HepG2 (cell line): ENCODE results near the gene TRAPPC10. TPM values are rescaled to one million over a fixed set of nuclear protein-coding genes. Genes with fewer than 3 reads are reported as not detected.

ENCODE experiments used
- ATAC-seq: fragments of 200-7000 bp; cut with Tn5 transposase; 3 replicates; pipeline ENCODE4 v1.9.1; 2020; ENCODE audit warnings: mild to moderate bottlenecking, moderate library complexity
- BruUV-seq: library from RNA; stranded (reverse); fragments of 400-500 nt; replicated peaks from 2 replicates; lab custom pipeline; 2021; lab: Mats Ljungman, UMichigan
- CTCF ChIA-PET: fragments of 300-600 bp; formaldehyde crosslinking; extraction: SDS; loops from one replicate; lab custom pipeline; 2021; ENCODE audit warnings: low total read pairs, inconsistent platforms, low intra/inter-chr PET ratio; lab: Yijun Ruan, JAX
- POLR2A ChIA-PET: fragments of 350-600 bp; sonication (Branson Sonifier 250); formaldehyde crosslinking; loops from one replicate; lab custom pipeline; 2020; ENCODE audit warnings: antibody characterized with exemption, inconsistent platforms; lab: Yijun Ruan, JAX
- DNase-seq: peaks from one replicate; pipeline ENCODE4 v3.0.0-alpha.2; 2015; ENCODE audit warnings: low spot score
- FAIRE-seq: peaks from 3 replicates; lab custom pipeline; 2011; peaks lifted over from hg19 to GRCh38; lab: Jason Lieb, UNC
- H2AFZ ChIP-seq: one replicate; pipeline ENCODE4 v1.6.1; 2011; ENCODE audit warnings: low read length, inconsistent platforms
- H3K27ac ChIP-seq: fragments of 300-600 bp; 3 replicates; pipeline ENCODE4 v1.8.0; 2011; ENCODE audit warnings: mixed run types, mild to moderate bottlenecking, mixed read lengths, low read length, inconsistent platforms; ENCODE audit not compliant: insufficient read depth; ENCODE audit errors: extremely low read length
- H3K27me3 ChIP-seq, 2 experiments: fragments of 200-600 bp in 1 of 2; 2 replicates in 1 of 2; 3 replicates in 1 of 2; pipeline versions ENCODE4 v1.6.0 to v1.8.0; 2011; ENCODE audit warnings: low read length in 2 of 2, mild to moderate bottlenecking in 2 of 2, moderate library complexity in 2 of 2, inconsistent platforms in 1 of 2; ENCODE audit not compliant: insufficient read depth in 2 of 2, control insufficient read depth in 1 of 2
- H3K36me3 ChIP-seq, 2 experiments: fragments of 200-600 bp in 1 of 2; replicated peaks in 1 of 2; 2 replicates in 1 of 2; 3 replicates in 1 of 2; pipeline versions ENCODE4 v1.5.1 to v1.8.0; 2011; ENCODE audit warnings: low read length in 2 of 2, inconsistent platforms in 1 of 2; ENCODE audit not compliant: insufficient read depth in 2 of 2, control insufficient read depth in 1 of 2
- H3K4me1 ChIP-seq: 2 replicates; pipeline ENCODE4 v1.5.1; 2012; ENCODE audit warnings: low read length, inconsistent platforms; ENCODE audit not compliant: insufficient read depth
- H3K4me2 ChIP-seq: 2 replicates; pipeline ENCODE4 v1.6.0; 2011; ENCODE audit warnings: low read depth, low read length, inconsistent platforms
- H3K4me3 ChIP-seq, 3 experiments: fragments of 200-600 bp in 1 of 3; sonication (generic), shearing (Covaris generic) in 1 of 3; replicated peaks in 1 of 3; 2 replicates each; pipeline ENCODE4 v1.5.1; 2011 to 2016; ENCODE audit warnings: low read length in 3 of 3, inconsistent platforms in 2 of 3, low read depth in 2 of 3, mild to moderate bottlenecking in 2 of 3, control low read depth in 1 of 3, mixed read lengths in 1 of 3; ENCODE audit not compliant: insufficient read depth in 1 of 3
- H3K79me2 ChIP-seq: one replicate; pipeline ENCODE4 v1.6.1; 2011; ENCODE audit warnings: low read length, inconsistent platforms; ENCODE audit not compliant: insufficient read depth
- H3K9ac ChIP-seq: 2 replicates; pipeline ENCODE4 v1.6.0; 2011; ENCODE audit warnings: mild to moderate bottlenecking, low read depth, low read length, inconsistent platforms; ENCODE audit not compliant: insufficient read depth
- H3K9me3 ChIP-seq: 2 replicates; pipeline ENCODE4 v1.5.1; 2012; ENCODE audit warnings: mild to moderate bottlenecking, low read length
- H4K20me1 ChIP-seq: 2 replicates; pipeline ENCODE4 v1.6.0; 2011; ENCODE audit warnings: inconsistent platforms, mild to moderate bottlenecking, low read length, moderate library complexity; ENCODE audit not compliant: insufficient read depth
- DDIT3 ChIP-seq: sonication (generic); formaldehyde crosslinking; IDR thresholded peaks from 2 replicates; pipeline ENCODE4 v1.4.0; 2020; ENCODE audit warnings: mild to moderate bottlenecking, missing genetic modification reagents
- EEA1 ChIP-seq: sonication (generic); formaldehyde crosslinking; IDR thresholded peaks from 2 replicates; pipeline ENCODE4 v1.5.1; 2020; ENCODE audit warnings: mild to moderate bottlenecking, missing genetic modification reagents, borderline replicate concordance
- HNRNPK ChIP-seq: fragments of 200-400 bp; formaldehyde crosslinking; IDR thresholded peaks from 2 replicates; pipeline ENCODE4 v1.6.1; 2018; ENCODE audit warnings: low read length, low read depth, moderate library complexity, mild to moderate bottlenecking; ENCODE audit not compliant: poor library complexity, severe bottlenecking
- NFE2L1 ChIP-seq: sonication (generic); formaldehyde crosslinking; IDR thresholded peaks from 2 replicates; pipeline ENCODE4 v1.4.0; 2020; ENCODE audit warnings: missing genetic modification reagents, mild to moderate bottlenecking, borderline replicate concordance
- RFXAP ChIP-seq: sonication (generic); formaldehyde crosslinking; IDR thresholded peaks from 2 replicates; pipeline ENCODE4 v1.4.0; 2020; ENCODE audit warnings: missing genetic modification reagents, borderline replicate concordance
- TFAP4 ChIP-seq: sonication (generic); IDR thresholded peaks from 2 replicates; pipeline ENCODE4 v1.6.1; 2016; ENCODE audit warnings: low read depth, borderline replicate concordance
- TRIM22 ChIP-seq: fragments of 450-650 bp; IDR thresholded peaks from 2 replicates; pipeline ENCODE4 v1.6.1; 2017
- TRIM24 ChIP-seq: sonication (generic); formaldehyde crosslinking; IDR thresholded peaks from 2 replicates; pipeline ENCODE4 v1.8.0; 2022; ENCODE audit warnings: mild to moderate bottlenecking, missing genetic modification reagents
- USF2 ChIP-seq, 2 experiments: sonication (generic) in 1 of 2; formaldehyde crosslinking in 1 of 2; IDR thresholded peaks; 2 replicates each; pipeline versions ENCODE4 v1.5.1 to v1.6.1; 2011 to 2020; ENCODE audit warnings: borderline replicate concordance in 1 of 2, low read depth in 1 of 2, low read length in 1 of 2, mild to moderate bottlenecking in 1 of 2, missing genetic modification reagents in 1 of 2, moderate library complexity in 1 of 2
- XBP1 ChIP-seq: sonication (generic); formaldehyde crosslinking; IDR thresholded peaks from 2 replicates; pipeline ENCODE4 v1.5.0; 2020; ENCODE audit warnings: missing genetic modification reagents
- ZFAT ChIP-seq: sonication (generic); formaldehyde crosslinking; conservative IDR thresholded peaks from 2 replicates; pipeline ENCODE4 v1.8.1; 2023; ENCODE audit warnings: missing genetic modification reagents, inconsistent platforms
- ZNF276 ChIP-seq: sonication (generic); formaldehyde crosslinking; IDR thresholded peaks from 2 replicates; pipeline ENCODE4 v1.4.0; 2020; ENCODE audit warnings: mild to moderate bottlenecking, low read depth, missing genetic modification reagents
- ZNF501 ChIP-seq: sonication (generic); formaldehyde crosslinking; IDR thresholded peaks from 2 replicates; pipeline ENCODE4 v1.5.1; 2020; ENCODE audit warnings: mild to moderate bottlenecking, moderate library complexity, missing genetic modification reagents
- ZNF563 ChIP-seq: sonication (generic); formaldehyde crosslinking; IDR thresholded peaks from 2 replicates; pipeline ENCODE4 v1.8.0; 2022; ENCODE audit warnings: mild to moderate bottlenecking, moderate library complexity, missing genetic modification reagents
- ZNF616 ChIP-seq: sonication (generic); formaldehyde crosslinking; IDR thresholded peaks from 2 replicates; pipeline ENCODE4 v1.5.0; 2020; ENCODE audit warnings: low read depth, mild to moderate bottlenecking, missing genetic modification reagents
- ZNF784 ChIP-seq: sonication (generic); formaldehyde crosslinking; IDR thresholded peaks from 2 replicates; pipeline ENCODE4 v1.5.1; 2020; ENCODE audit warnings: missing genetic modification reagents, mild to moderate bottlenecking, borderline replicate concordance
- WGBS: methylation state at CpG from one replicate; pipeline ENCODE4 v1.1.6; 2017; ENCODE audit warnings: low lambda C conversion rate; 5-methylcytosine and 5-hydroxymethylcytosine counted together
- in situ Hi-C: cut with HindIII; loops from 2 replicates; pipeline ENCODE4 v1.10.0; 2017; ENCODE audit warnings: low pct_unique_long_range_greater_than_20kb; ENCODE audit not compliant: extremely low pct_ligation_motif_present
- intact Hi-C: fragments of 100-400 bp; cut with micrococcal nuclease; formaldehyde crosslinking; loops from one replicate; pipeline ENCODE4 v1.10.0; 2022; ENCODE audit not compliant: unreplicated experiment
- polyA plus RNA-seq, 8 experiments: library from polyadenylated mRNA; depleted of rRNA in 3 of 8; stranded (reverse) in 7 of 8; unstranded in 1 of 8; fragments of >200 nt; fragmentation: Illumina TruSeq in 4 of 8; extraction: Trizol in 4 of 8; gene quantifications; 2 replicates each; pipeline versions ENCODE4 v1.2.1 to v1.2.3, GENCODE V29; 2011 to 2016; ENCODE audit warnings: low read depth in 4 of 8, missing spikeins in 1 of 8, mixed read lengths in 1 of 8; ENCODE audit not compliant: insufficient read depth in 1 of 8
- total RNA-seq, 5 experiments: library from RNA; depleted of rRNA; stranded (reverse); fragments of >200 nt; fragmentation: Illumina TruSeq; extraction: Trizol; gene quantifications; 2 replicates each; pipeline ENCODE4 v1.2.3, GENCODE V29; 2016; ENCODE audit warnings: low read depth in 1 of 5

Gene TRAPPC10
- total and polyA plus RNA-seq, 2 of the 13 experiments (the other 11 are each of a cell fraction or from before 2014, with no cell fraction given) = 10.6 to 16.5 TPM

GRCh38 chr21:44050276-44050675, 38.2 kb downstream of the TRAPPC10 start:
- H2AFZ ChIP-seq = no peak overlapping the region
- no peaks in the 10 kb centered on the region for H3K9me3 ChIP-seq
- no peak overlapping the region for H3K27ac ChIP-seq
- H3K9ac ChIP-seq = no peak overlapping the region
- in situ Hi-C loops (no loop called here), intact Hi-C loops (no loop called here)
- FAIRE-seq (no peak), ATAC-seq (no peak), DNase-seq (no peak)
- peaks cover 10 to 30% of the 10 kb centered on the region in 2 experiments; a peak in 4 of 5 replicates for H3K36me3 ChIP-seq
- ChIA-PET CTCF (no interaction called here), POLR2A (no interaction called here)
- no peaks in the 10 kb centered on the region for H4K20me1 ChIP-seq
- BruUV-seq = no TSS peak
- H3K79me2 ChIP-seq = no peaks in the 10 kb centered on the region
- no peak overlapping the region for H3K4me2 ChIP-seq
- H3K4me1 ChIP-seq = 0 out of 2 replicates have a peak, but pooled peaks cover 8% of the 10 kb centered on the region
- H3K27me3 ChIP-seq = no peaks in the 10 kb centered on the region
- WGBS = 93% methylated on average over 3 of the region's 5 CpGs
- no peak overlapping the region for H3K4me3 ChIP-seq
- TF ChIP-seq ZFAT (CRISPR knock-in tag) (no peak), ZNF616 (CRISPR knock-in tag) (no peak), EEA1 (CRISPR knock-in tag) (no peak), ZNF501 (CRISPR knock-in tag) (no peak), TRIM22 (no peak), HNRNPK (no peak), NFE2L1 (CRISPR knock-in tag) (no peak), ZNF784 (CRISPR knock-in tag) (no peak), DDIT3 (CRISPR knock-in tag) (no peak), TRIM24 (no peak), TFAP4 (no peak), XBP1 (CRISPR knock-in tag) (no peak), ZNF563 (CRISPR knock-in tag) (no peak), RFXAP (CRISPR knock-in tag) (no peak), USF2 (IDR thresholded peaks at IDR 0.05; ENCODE audit: low read depth, low read length) (no peak), USF2 (CRISPR knock-in tag; IDR thresholded peaks at IDR 0.05; ENCODE audit: borderline replicate concordance) (no peak), ZNF276 (CRISPR knock-in tag) (no peak)
